ENCODE data around the gene STOM. TPM values are rescaled to one million over a fixed set of nuclear protein-coding genes. Genes with fewer than 3 reads are reported as not detected.

The STOM gene
- total and polyA plus RNA-seq, 2 of the 8 experiments (the other 6 are each of a cell fraction or from before 2014, with no cell fraction given): 25.2 to 60.4 TPM

DNA sequence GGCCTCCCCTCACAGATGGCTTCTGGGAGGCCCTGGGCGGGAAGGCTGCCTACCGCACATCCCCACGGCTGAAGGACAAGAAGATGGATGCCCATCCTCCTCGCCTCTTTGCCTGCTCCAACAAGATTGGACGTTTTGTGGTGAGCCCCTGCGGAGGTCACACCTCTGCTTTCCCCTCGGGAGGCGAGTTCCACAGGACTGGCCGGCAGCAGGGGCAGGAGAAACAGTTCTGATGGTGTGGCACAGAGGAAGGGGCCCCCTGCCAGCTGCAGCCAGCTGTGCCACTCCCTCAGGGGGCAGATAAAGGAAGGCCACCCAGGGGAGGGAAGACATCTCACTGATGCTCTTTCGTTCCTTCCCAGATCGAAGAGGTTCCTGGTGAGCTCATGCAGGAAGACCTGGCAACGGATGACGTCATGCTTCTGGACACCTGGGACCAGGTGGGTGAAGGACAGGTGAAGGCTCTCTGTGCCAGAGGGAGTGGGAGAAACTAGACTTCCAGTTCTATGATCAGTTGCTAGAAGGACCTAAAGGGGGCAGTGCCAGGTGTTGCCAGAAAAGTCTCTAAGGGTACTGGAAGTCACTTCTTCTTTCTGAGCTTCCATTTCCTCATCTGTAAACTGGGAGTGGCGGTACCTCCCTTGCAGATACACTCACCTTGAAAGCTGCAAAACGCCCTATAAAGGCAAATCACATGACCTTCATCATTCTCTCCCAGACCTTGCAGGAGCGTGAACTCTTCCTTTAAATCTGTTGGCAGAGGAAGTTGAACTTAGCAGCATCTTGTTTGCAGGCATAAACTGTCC, 41.0 kb downstream of the STOM start:
- no peak overlapping the region for H3K23ac ChIP-seq (ENCODE audit: insufficient read length)
- no peak overlapping the region for H2AFZ ChIP-seq (ENCODE audit: low read length)
- H3K9ac ChIP-seq (replicated peaks in 1 of 4; ENCODE audit: extremely low read depth in 1 of 4, low read depth in 3 of 4, low read length in 3 of 4): no peak overlapping the region
- ChIA-PET POLR2A (ENCODE audit: partially characterized antibody) (no interaction called here), CTCF (ENCODE audit: partially characterized antibody) (interaction anchor here (0.9 to 2.5 kb wide), 9 partner anchors 9 to 73 kb away, joined by 3 to 10 read pairs (median 4); no protein-coding TSS in a partner anchor)
- no peak overlapping the region for H2BK5ac ChIP-seq (ENCODE audit: low read depth, low read length)
- WGBS, 2 experiments (ENCODE audit: extremely low coverage in 1 of 2, insufficient coverage in 1 of 2, insufficient read length in 1 of 2, insufficient replicate concordance in 2 of 2, low coverage in 1 of 2, low lambda C conversion rate in 2 of 2, missing lambda C conversion rate in 1 of 2): 88% methylated on average over 16 of the region's 16 CpGs; no CpG with 5 or more reads in 1 of the 2 experiments
- H2BK120ac ChIP-seq (replicated peaks; ENCODE audit: low read depth, low read length): no peak overlapping the region
- H3K4me3 ChIP-seq (ENCODE audit: extremely low read depth in 1 of 4, insufficient read depth in 2 of 4, low read depth in 3 of 4, low read length in 4 of 4): no peak overlapping the region
- H3K79me2 ChIP-seq (ENCODE audit: control insufficient read depth in 1 of 2, insufficient read depth in 2 of 2, low read length in 2 of 2): no peaks in the 10 kb centered on the region
- DNase-seq (ENCODE audit: low read depth in 1 of 2, low spot score in 2 of 2): no peak
- TF ChIP-seq SRF (IDR thresholded peaks at IDR 0.05; ENCODE audit: low read depth, low read length) (no peak), EGR1 (IDR thresholded peaks at IDR 0.05; ENCODE audit: borderline replicate concordance, low read depth, low read length) (no peak), JUN (IDR thresholded peaks at IDR 0.05; ENCODE audit: low read depth, low read length) (no peak), EP300 (IDR thresholded peaks at IDR 0.05; ENCODE audit: borderline replicate concordance in 1 of 2, low read depth in 2 of 2, low read length in 2 of 2) (no peak), NRF1 (IDR thresholded peaks at IDR 0.05; ENCODE audit: low read depth, low read length) (no peak), SAP30 (IDR thresholded peaks at IDR 0.05; ENCODE audit: insufficient read depth, insufficient replicate concordance, low read length) (no peak), BRCA1 (IDR thresholded peaks at IDR 0.05; ENCODE audit: low read depth, low read length) (no peak), CBX5 (IDR thresholded peaks at IDR 0.05; ENCODE audit: low read depth, low read length) (no peak), CHD1 (IDR thresholded peaks at IDR 0.05; ENCODE audit: low read depth, low read length) (no peak), GTF2F1 (IDR thresholded peaks at IDR 0.05; ENCODE audit: borderline replicate concordance, low read depth, low read length) (no peak)
- H3K56ac ChIP-seq (replicated peaks; ENCODE audit: insufficient read length, low read depth, low read length): no peak overlapping the region
- H4K8ac ChIP-seq (ENCODE audit: extremely low read depth, insufficient read depth, low read length): no peak overlapping the region
- no peak overlapping the region for H3K18ac ChIP-seq (ENCODE audit: extremely low read depth, low read length)
- H3K4ac ChIP-seq (replicated peaks; ENCODE audit: insufficient read length, low read depth, low read length): no peak overlapping the region
- H2AK5ac ChIP-seq (ENCODE audit: low read depth, low read length): no peak overlapping the region
- no peak overlapping the region for H4K5ac ChIP-seq (ENCODE audit: insufficient read length, low read depth, low read length)
- no peak overlapping the region for H2BK20ac ChIP-seq (ENCODE audit: low read length)
- H3K27ac ChIP-seq (ENCODE audit: low read depth, low read length): no peak overlapping the region
- no peak overlapping the region for H2BK12ac ChIP-seq (ENCODE audit: low read depth, low read length)
- no peak overlapping the region for H4K91ac ChIP-seq (replicated peaks; ENCODE audit: insufficient read length, low read length)
- H3K27me3 ChIP-seq (replicated peaks in 1 of 4; ENCODE audit: control insufficient read depth in 3 of 4, extremely low read depth in 1 of 4, insufficient read depth in 3 of 4, low read length in 3 of 4): no peaks in the 10 kb centered on the region
- no peak for FAIRE-seq
- H3K79me1 ChIP-seq (ENCODE audit: low read depth, low read length): no peaks in the 10 kb centered on the region
- no peak overlapping the region for H3K4me2 ChIP-seq (ENCODE audit: insufficient read depth in 1 of 2, low read depth in 2 of 2, low read length in 2 of 2)
- no peak overlapping the region for H3K14ac ChIP-seq (ENCODE audit: insufficient read length)
- H3K23me2 ChIP-seq (ENCODE audit: low read depth, low read length): no peaks in the 10 kb centered on the region
- H3K36me3 ChIP-seq (ENCODE audit: control insufficient read depth in 2 of 4, insufficient read depth in 4 of 4, low read length in 3 of 4): peaks cover 0 to 8% (median 3%) of the 10 kb centered on the region in 4 experiments; a peak in 5 of 8 replicates
- no peaks in the 10 kb centered on the region for H3K4me1 ChIP-seq (replicated peaks in 1 of 4; ENCODE audit: control insufficient read depth in 3 of 4, insufficient read depth in 4 of 4, low read length in 3 of 4)
- H4K20me1 ChIP-seq (replicated peaks in 1 of 2; ENCODE audit: control insufficient read depth in 1 of 2, insufficient read depth in 2 of 2, low read length in 2 of 2): peaks cover 0 to 3% of the 10 kb centered on the region in 2 experiments
- H2BK15ac ChIP-seq (ENCODE audit: low read length): no peak overlapping the region
- no peaks in the 10 kb centered on the region for H3K9me3 ChIP-seq (ENCODE audit: insufficient read depth in 2 of 2, low read depth in 1 of 2, low read length in 1 of 2)
